HG03469 (cell line): Measurements from ENCODE around the gene GPR142.

Experiments
- ATAC-seq: cut with Tn5 transposase; IDR thresholded peaks from one replicate; pipeline ENCODE4 v1.9.1; 2021; ENCODE audit warnings: mild to moderate bottlenecking, moderate library complexity, moderate number of reproducible peaks; ENCODE audit not compliant: unreplicated experiment

Gene GPR142

DNA sequence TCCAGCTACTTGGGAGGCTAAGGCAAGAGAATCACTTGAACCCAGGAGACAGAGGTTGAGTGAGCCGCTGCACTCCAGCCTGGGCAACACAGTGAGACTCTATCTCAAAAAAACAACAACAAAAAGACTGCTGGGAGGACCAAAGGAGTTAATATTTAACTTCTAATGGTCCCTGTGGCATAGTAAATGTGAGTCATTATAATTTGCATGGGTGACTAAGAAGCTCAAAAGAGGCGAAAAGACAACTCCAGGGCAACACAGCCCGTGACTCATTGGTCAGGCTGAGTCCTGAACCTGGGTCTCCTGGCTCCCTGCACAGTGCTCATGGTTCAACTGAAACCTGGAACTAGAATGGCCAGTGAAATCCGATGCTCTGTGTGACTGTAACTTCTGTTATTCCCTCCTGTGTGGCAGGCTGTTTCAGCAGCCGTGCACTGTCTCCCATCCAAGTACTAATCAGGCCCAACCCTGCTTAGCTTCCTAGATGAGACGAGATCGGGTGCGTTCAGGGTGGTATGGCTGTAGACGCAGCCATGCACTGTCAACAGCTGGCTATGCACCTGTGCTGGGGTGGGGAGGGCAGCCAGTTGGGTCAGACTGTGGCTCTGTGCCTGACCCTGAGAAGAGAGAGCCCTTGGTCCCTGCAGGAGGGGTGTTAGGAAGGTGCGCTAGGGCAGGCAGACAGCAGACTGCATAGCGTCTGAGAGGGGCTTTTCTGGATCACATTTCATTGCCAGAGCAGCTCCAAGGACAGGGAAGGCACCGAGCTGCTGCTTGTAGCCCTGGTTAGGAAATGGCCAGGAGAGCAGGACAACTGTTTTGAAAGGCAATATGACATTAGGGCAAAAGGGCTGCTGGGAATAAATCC is 50.1 kb downstream of the GPR142 start:
- no peak for ATAC-seq

DNA sequence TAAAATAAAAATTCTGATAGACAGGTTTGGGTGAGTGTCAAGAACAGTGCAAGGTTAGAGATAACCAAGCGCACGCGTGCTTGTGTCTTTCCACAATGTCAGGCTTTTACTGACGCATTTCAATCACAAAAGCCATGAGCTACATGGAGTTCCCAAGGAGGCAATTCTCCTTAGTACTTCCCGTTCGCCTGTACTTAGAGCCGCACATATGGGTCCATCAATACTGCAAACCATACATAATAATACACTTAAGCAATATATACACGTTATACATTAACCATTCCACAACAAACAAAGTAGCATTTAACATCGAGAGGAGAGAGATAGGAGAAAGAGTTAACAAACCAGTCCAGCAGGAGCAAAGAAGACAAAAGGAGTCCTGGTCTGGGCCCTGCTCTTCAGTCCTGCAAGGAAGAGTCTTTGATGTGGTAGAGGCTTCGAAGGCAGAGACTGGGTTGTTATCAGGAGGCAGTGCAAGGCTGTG is 52.7 kb downstream of the GPR142 start:
- ATAC-seq = no peak
